HepG2 (cell line): Measurements from ENCODE around the gene LAPTM4A. TPM values are rescaled to one million over a fixed set of nuclear protein-coding genes. Genes with fewer than 3 reads are reported as not detected.

ENCODE experiments used
- GATA4 ChIP-seq: sonication (generic); IDR thresholded peaks from 2 replicates; pipeline ENCODE4 v1.6.1; 2016; ENCODE audit warnings: antibody characterized with exemption, low read depth, borderline replicate concordance
- GATAD2A ChIP-seq: IDR thresholded peaks from 2 replicates; pipeline ENCODE4 v1.6.1; 2016
- NCOR1 ChIP-seq: fragments of 200-600 bp; sonication (generic); IDR thresholded peaks from 2 replicates; pipeline ENCODE4 v1.7.0; 2017; ENCODE audit warnings: antibody characterized with exemption, low read length, borderline replicate concordance
- PBX2 ChIP-seq: IDR thresholded peaks from 2 replicates; pipeline ENCODE4 v1.6.1; 2016; ENCODE audit warnings: control low read depth
- REST ChIP-seq, 2 experiments: IDR thresholded peaks; 2 replicates each; pipeline ENCODE4 v1.6.1; 2011 to 2012; ENCODE audit warnings: low read length in 2 of 2, borderline replicate concordance in 1 of 2, low read depth in 1 of 2, mild to moderate bottlenecking in 1 of 2, moderate library complexity in 1 of 2
- SNAI1 ChIP-seq: sonication (generic); formaldehyde crosslinking; IDR thresholded peaks from 2 replicates; pipeline ENCODE4 v1.5.0; 2020; ENCODE audit warnings: mild to moderate bottlenecking, missing genetic modification reagents, borderline replicate concordance
- SP140L ChIP-seq: sonication (generic); formaldehyde crosslinking; IDR thresholded peaks from 2 replicates; pipeline ENCODE4 v1.4.0; 2020; ENCODE audit warnings: missing genetic modification reagents, borderline replicate concordance
- ZBTB14 ChIP-seq: sonication (generic); formaldehyde crosslinking; IDR thresholded peaks from 2 replicates; pipeline ENCODE4 v1.4.0; 2020; ENCODE audit warnings: missing genetic modification reagents
- ZFP1 ChIP-seq: IDR thresholded peaks from 2 replicates; pipeline ENCODE4 v1.6.1; 2016
- ZFP41 ChIP-seq: sonication (generic); formaldehyde crosslinking; IDR thresholded peaks from 2 replicates; pipeline ENCODE4 v1.4.0; 2020; ENCODE audit warnings: mild to moderate bottlenecking, missing genetic modification reagents, borderline replicate concordance
- ZNF281 ChIP-seq: sonication (generic); formaldehyde crosslinking; IDR thresholded peaks from 2 replicates; pipeline ENCODE4 v1.4.0; 2020; ENCODE audit warnings: missing genetic modification reagents, borderline replicate concordance
- ZNF432 ChIP-seq: sonication (generic); formaldehyde crosslinking; IDR thresholded peaks from 2 replicates; pipeline ENCODE4 v1.5.0; 2020; ENCODE audit warnings: missing genetic modification reagents, mild to moderate bottlenecking, borderline replicate concordance
- ZNF687 ChIP-seq: sonication (generic); formaldehyde crosslinking; IDR thresholded peaks from 2 replicates; pipeline ENCODE4 v1.5.1; 2020; ENCODE audit warnings: mild to moderate bottlenecking, missing genetic modification reagents, moderate library complexity
- polyA plus RNA-seq, 8 experiments: library from polyadenylated mRNA; depleted of rRNA in 3 of 8; stranded (reverse) in 7 of 8; unstranded in 1 of 8; fragments of >200 nt; fragmentation: Illumina TruSeq in 4 of 8; extraction: Trizol in 4 of 8; gene quantifications; 2 replicates each; pipeline versions ENCODE4 v1.2.1 to v1.2.3, GENCODE V29; 2011 to 2016; ENCODE audit warnings: low read depth in 4 of 8, missing spikeins in 1 of 8, mixed read lengths in 1 of 8; ENCODE audit not compliant: insufficient read depth in 1 of 8
- total RNA-seq, 5 experiments: library from RNA; depleted of rRNA; stranded (reverse); fragments of >200 nt; fragmentation: Illumina TruSeq; extraction: Trizol; gene quantifications; 2 replicates each; pipeline ENCODE4 v1.2.3, GENCODE V29; 2016; ENCODE audit warnings: low read depth in 1 of 5

Gene LAPTM4A
- total and polyA plus RNA-seq, 2 of the 13 experiments (the other 11 are each of a cell fraction or from before 2014, with no cell fraction given) = 116 to 558 TPM

- TF ChIP-seq REST (IDR thresholded peaks at IDR 0.05; ENCODE audit: borderline replicate concordance in 1 of 2, low read depth in 1 of 2, low read length in 2 of 2) = peak in 1 of 2 experiments; percentile 59; a peak in 1 of 4 replicates
- TF ChIP-seq ZNF281 = peak; percentile 55; the same call in 1 of the 2 replicates
- TF ChIP-seq ZBTB14 (CRISPR knock-in tag) = no peak
- TF ChIP-seq SP140L (CRISPR knock-in tag) = no peak
- TF ChIP-seq SNAI1 (CRISPR knock-in tag) = no peak
- no peak for TF ChIP-seq ZNF432 (CRISPR knock-in tag)
- TF ChIP-seq NCOR1 = peak; percentile 98
- TF ChIP-seq PBX2 (CRISPR knock-in tag) = no peak
- TF ChIP-seq ZNF687 = peak; percentile 79
- peak; percentile 92 for TF ChIP-seq GATAD2A
- no peak for TF ChIP-seq GATA4
- TF ChIP-seq ZFP41 (CRISPR knock-in tag) = 0 out of 2 replicates have a peak, but pooled peaks have one; percentile 36
- 0 out of 2 replicates have a peak, but pooled peaks have one; percentile 78 for TF ChIP-seq ZFP1 (CRISPR knock-in tag)
Observed at GRCh38 chr2:20093263-20094141, 42.1 kb upstream of the LAPTM4A start (continued).
